CD4-positive, alpha-beta memory T cell (primary cell): ENCODE results near the gene SHROOM3. TPM values are rescaled to one million over a fixed set of nuclear protein-coding genes. Genes with fewer than 3 reads are reported as not detected.

Experiments used
- CTCF ChIA-PET: fragments of 350-600 bp; sonication (Branson Sonifier 250); formaldehyde crosslinking; loops from one replicate; lab custom pipeline; 2021; ENCODE audit warnings: inconsistent platforms; ENCODE audit not compliant: partially characterized antibody; lab: Charles Lee
- POLR2A ChIA-PET: fragments of 350-600 bp; sonication (Branson Sonifier 250); formaldehyde crosslinking; loops from one replicate; lab custom pipeline; 2021; ENCODE audit not compliant: partially characterized antibody; lab: Charles Lee
- DNase-seq, 5 donors: peaks; one replicate each; pipeline versions ENCODE4 v3.0.0 to v3.0.0-alpha.2; 2020 to 2022; ENCODE audit warnings: mixed read lengths in 1 of 5
- H3K27ac ChIP-seq: one replicate; pipeline ENCODE4 v1.7.0; 2013; ENCODE audit warnings: low read depth, low read length
- H3K27me3 ChIP-seq: 2 replicates; pipeline ENCODE4 v1.7.0; 2013; ENCODE audit warnings: mild to moderate bottlenecking, low read length, moderate library complexity; ENCODE audit not compliant: insufficient read depth
- H3K36me3 ChIP-seq: 2 replicates; pipeline ENCODE4 v1.7.0; 2013; ENCODE audit warnings: mild to moderate bottlenecking, low read length, moderate library complexity; ENCODE audit not compliant: insufficient read depth
- H3K4me1 ChIP-seq: 2 replicates; pipeline ENCODE4 v1.7.0; 2013; ENCODE audit warnings: mild to moderate bottlenecking, low read length, moderate library complexity; ENCODE audit not compliant: insufficient read depth
- H3K4me3 ChIP-seq, 2 donors: one replicate each; pipeline ENCODE4 v1.7.0; 2013; ENCODE audit warnings: low read length in 2 of 2, mild to moderate bottlenecking in 1 of 2
- H3K9me3 ChIP-seq, 2 donors: one replicate each; pipeline ENCODE4 v1.7.0; 2013; ENCODE audit warnings: low read length in 2 of 2, control low read depth in 1 of 2; ENCODE audit not compliant: control insufficient read depth in 1 of 2
- H3K27ac Mint-ChIP-seq, 7 donors: one replicate each; pipeline ENCODE4 v1.8.0; 2020 to 2021; ENCODE audit warnings: mixed read lengths in 7 of 7, mild to moderate bottlenecking in 6 of 7, inconsistent platforms in 3 of 7, moderate library complexity in 3 of 7
- H3K27me3 Mint-ChIP-seq, 2 donors: one replicate each; pipeline ENCODE4 v1.8.0; 2020 to 2021; ENCODE audit warnings: mixed read lengths in 2 of 2
- H3K36me3 Mint-ChIP-seq, 2 donors: one replicate each; pipeline ENCODE4 v1.8.0; 2020 to 2021; ENCODE audit warnings: mixed read lengths in 2 of 2, inconsistent platforms in 1 of 2, mild to moderate bottlenecking in 1 of 2
- H3K4me1 Mint-ChIP-seq, 4 donors: one replicate each; pipeline ENCODE4 v1.8.0; 2020 to 2021; ENCODE audit warnings: mixed read lengths in 4 of 4, mild to moderate bottlenecking in 1 of 4
- H3K4me3 Mint-ChIP-seq, 8 donors: one replicate each; pipeline ENCODE4 v1.8.0; 2020 to 2021; ENCODE audit warnings: mixed read lengths in 8 of 8, mild to moderate bottlenecking in 7 of 8, moderate library complexity in 6 of 8, inconsistent platforms in 3 of 8
- H3K9me3 Mint-ChIP-seq, 8 donors: one replicate each; pipeline ENCODE4 v1.8.0; 2020 to 2021; ENCODE audit warnings: mixed read lengths in 8 of 8, mild to moderate bottlenecking in 5 of 8, inconsistent platforms in 3 of 8, moderate library complexity in 1 of 8
- intact Hi-C: fragments of 100-400 bp; cut with micrococcal nuclease; formaldehyde crosslinking; loops from one replicate; pipeline ENCODE4 v1.15.1; 2023
- polyA plus RNA-seq, 2 donors: library from polyadenylated mRNA; unstranded; fragments of 300-500 nt; fragmentation: Illumina TruSeq; gene quantifications; one replicate each; pipeline ENCODE4 v1.2.3, GENCODE V29; 2021
- total RNA-seq, 2 experiments: library from RNA; stranded (reverse); gene quantifications; one replicate each; pipeline ENCODE4 v1.2.3, GENCODE V29; 2021

The SHROOM3 gene
- total and polyA plus RNA-seq, 4 experiments from 2014 or later = not detected

GRCh38 chr4:76706581-76706980 lies 271.6 kb downstream of the SHROOM3 start:
- POLR2A ChIA-PET = no interaction called here

DNA sequence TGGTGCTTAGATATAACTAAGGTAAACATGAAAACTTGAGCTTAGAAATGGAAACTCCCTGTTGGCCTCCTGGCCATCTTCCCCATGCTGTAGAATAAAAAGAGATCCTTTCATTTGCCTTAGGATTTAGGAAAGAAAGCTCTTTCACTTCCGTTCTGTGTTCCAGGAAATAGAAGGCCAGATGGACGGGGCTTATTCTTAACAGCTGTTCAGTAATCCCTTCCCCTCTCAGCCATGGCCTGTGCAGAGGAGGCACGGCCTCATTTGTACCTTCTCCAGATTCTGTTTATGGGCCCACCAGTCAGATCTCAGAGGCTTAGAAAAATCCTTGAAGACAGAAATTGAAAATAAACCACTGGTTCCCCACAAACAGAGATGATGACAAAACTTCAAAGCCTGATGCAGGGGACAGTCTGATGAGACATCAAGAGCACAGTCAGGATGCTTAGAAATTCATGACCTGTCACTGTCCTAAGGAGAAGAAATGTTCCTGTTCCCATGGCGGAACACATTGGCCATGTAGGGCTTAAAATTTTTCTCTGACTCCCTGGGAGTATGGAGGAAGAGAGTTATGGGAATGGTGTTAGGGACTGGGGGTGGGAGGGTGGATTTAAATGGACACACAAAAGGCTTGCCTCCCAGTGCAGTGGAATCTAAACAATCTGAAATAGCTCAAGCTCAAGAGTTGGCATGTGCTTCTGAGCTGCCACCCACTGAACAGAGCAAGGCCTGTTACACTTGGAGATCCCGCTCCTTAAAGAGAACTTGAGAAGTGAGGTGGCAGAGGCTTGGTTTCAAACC lies 274.1 kb downstream of the SHROOM3 start:
- POLR2A ChIA-PET = no interaction called here
- CTCF ChIA-PET = no interaction called here
- intact Hi-C loops = no loop called here

More at GRCh38 chr4:76706581-76706980, 271.6 kb downstream of the SHROOM3 start:
- no peak overlapping the region for H3K27ac Mint-ChIP-seq
- CTCF ChIA-PET = no interaction called here
- no peak overlapping the region for H3K4me3 ChIP-seq
- H3K27ac ChIP-seq = no peak overlapping the region
- no peaks in the 10 kb centered on the region for H3K4me1 Mint-ChIP-seq
- no peaks in the 10 kb centered on the region for H3K9me3 Mint-ChIP-seq
- no peaks in the 10 kb centered on the region for H3K27me3 ChIP-seq
- no peak overlapping the region for H3K4me3 Mint-ChIP-seq
- H3K9me3 ChIP-seq = no peaks in the 10 kb centered on the region
- no peaks in the 10 kb centered on the region for H3K36me3 Mint-ChIP-seq
- DNase-seq = no peak
- peaks cover 2 to 7% of the 10 kb centered on the region in 2 donors for H3K27me3 Mint-ChIP-seq
- no peaks in the 10 kb centered on the region for H3K36me3 ChIP-seq
- intact Hi-C loops = no loop called here
- H3K4me1 ChIP-seq = no peaks in the 10 kb centered on the region

DNA sequence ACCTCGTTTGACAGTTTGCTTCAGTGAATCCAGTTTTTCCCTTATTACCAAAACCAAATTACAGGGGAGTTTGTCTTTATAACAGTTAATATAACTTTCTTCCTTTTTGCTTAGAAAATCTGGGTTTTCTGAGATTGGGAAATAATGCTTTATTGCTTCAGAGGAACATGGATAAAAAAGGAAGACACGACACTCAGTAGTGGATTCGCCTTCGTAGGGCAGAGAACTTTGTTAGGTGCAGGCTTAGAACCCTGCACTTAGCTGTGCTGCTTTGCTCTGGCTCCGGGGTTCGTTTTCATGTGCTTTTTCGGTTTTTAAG lies 274.7 kb downstream of the SHROOM3 start:
- Histone ChIP-seq H3K27ac (no peak overlapping the region), H3K27me3 (no peaks in the 10 kb centered on the region), H3K9me3 (no peaks in the 10 kb centered on the region), H3K4me3 (no peak overlapping the region), H3K4me1 (no peaks in the 10 kb centered on the region), H3K36me3 (no peaks in the 10 kb centered on the region)
- ChIA-PET POLR2A (no interaction called here), CTCF (no interaction called here)
- Mint-ChIP-seq H3K9me3 (no peaks in the 10 kb centered on the region), H3K36me3 (no peaks in the 10 kb centered on the region), H3K4me3 (no peak overlapping the region), H3K27ac (no peak overlapping the region), H3K4me1 (peaks cover 0 to 2% (median 0%) of the 10 kb centered on the region in 4 donors), H3K27me3 (peaks cover 2 to 4% of the 10 kb centered on the region in 2 donors)
- intact Hi-C loops = no loop called here
- DNase-seq = no peak

More for the DNA sequence above, 274.1 kb downstream of the SHROOM3 start:
- no peak for DNase-seq
- H3K36me3 Mint-ChIP-seq = no peaks in the 10 kb centered on the region
- H3K9me3 ChIP-seq = no peaks in the 10 kb centered on the region
- no peak overlapping the region for H3K4me3 Mint-ChIP-seq
- H3K27ac Mint-ChIP-seq = no peak overlapping the region
- no peak overlapping the region for H3K4me3 ChIP-seq
- H3K4me1 ChIP-seq = no peaks in the 10 kb centered on the region
- H3K4me1 Mint-ChIP-seq = peaks cover 0 to 1% (median 0%) of the 10 kb centered on the region in 4 donors
- H3K27ac ChIP-seq = no peak overlapping the region
- H3K27me3 ChIP-seq = no peaks in the 10 kb centered on the region
- no peaks in the 10 kb centered on the region for H3K9me3 Mint-ChIP-seq
- no peaks in the 10 kb centered on the region for H3K36me3 ChIP-seq
- peaks cover 2 to 8% of the 10 kb centered on the region in 2 donors for H3K27me3 Mint-ChIP-seq

GRCh38 chr4:76712564-76712963 lies 277.5 kb downstream of the SHROOM3 start:
- CTCF ChIA-PET = interaction anchor here (0.9 to 1.5 kb wide), 2 partner anchors 13 to 331 kb away, joined by 3 to 4 read pairs; no protein-coding TSS in a partner anchor
- Histone ChIP-seq H3K36me3 (no peaks in the 10 kb centered on the region), H3K4me1 (no peaks in the 10 kb centered on the region), H3K9me3 (no peaks in the 10 kb centered on the region), H3K4me3 (no peak overlapping the region), H3K27ac (no peak overlapping the region), H3K27me3 (no peaks in the 10 kb centered on the region)
- Mint-ChIP-seq H3K9me3 (no peaks in the 10 kb centered on the region), H3K36me3 (no peaks in the 10 kb centered on the region), H3K27me3 (peaks cover 2 to 6% of the 10 kb centered on the region in 2 donors), H3K4me3 (no peak overlapping the region), H3K27ac (no peak overlapping the region), H3K4me1 (peaks cover 0 to 7% (median 2%) of the 10 kb centered on the region in 4 donors)
- intact Hi-C loops = no loop called here
- no peak for DNase-seq
- POLR2A ChIA-PET = no interaction called here

DNA sequence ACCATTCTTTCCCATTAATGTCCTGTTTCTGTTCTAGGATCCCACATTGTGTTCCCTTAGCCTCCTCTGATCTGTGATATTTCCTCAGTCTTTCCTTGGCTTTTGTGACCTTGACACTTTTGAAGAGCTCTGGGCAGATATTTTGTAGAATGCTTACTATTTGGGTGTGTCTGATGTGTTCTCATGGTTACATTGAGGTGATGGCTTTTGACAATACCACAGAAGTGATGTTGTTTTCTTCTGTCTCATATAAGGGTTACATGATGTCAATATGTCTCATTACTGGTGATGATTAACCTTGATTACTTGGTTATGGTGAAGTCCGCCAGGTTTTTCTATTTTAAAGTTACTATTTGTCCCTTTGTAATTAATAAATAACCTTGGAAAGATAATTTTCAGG lies 279.2 kb downstream of the SHROOM3 start:
- Histone ChIP-seq H3K9me3 (no peaks in the 10 kb centered on the region), H3K36me3 (no peaks in the 10 kb centered on the region), H3K4me1 (no peaks in the 10 kb centered on the region), H3K4me3 (no peak overlapping the region), H3K27ac (no peak overlapping the region), H3K27me3 (no peaks in the 10 kb centered on the region)
- Mint-ChIP-seq H3K27me3 (peaks cover 2 to 7% of the 10 kb centered on the region in 2 donors), H3K27ac (no peak overlapping the region), H3K36me3 (no peaks in the 10 kb centered on the region), H3K4me1 (peaks cover 0 to 7% (median 2%) of the 10 kb centered on the region in 4 donors), H3K4me3 (no peak overlapping the region), H3K9me3 (no peaks in the 10 kb centered on the region)
- ChIA-PET CTCF (no interaction called here), POLR2A (no interaction called here)
- no peak for DNase-seq
- intact Hi-C loops = no loop called here

- no peak overlapping the region for H3K4me3 ChIP-seq
- Mint-ChIP-seq H3K4me3 (no peak overlapping the region), H3K36me3 (no peaks in the 10 kb centered on the region), H3K27ac (no peak overlapping the region), H3K9me3 (no peaks in the 10 kb centered on the region), H3K27me3 (peaks cover 6 to 11% of the 10 kb centered on the region in 2 donors), H3K4me1 (peaks cover 0 to 7% (median 2%) of the 10 kb centered on the region in 4 donors)
- no peaks in the 10 kb centered on the region for H3K36me3 ChIP-seq
- no peaks in the 10 kb centered on the region for H3K27me3 ChIP-seq
- ChIA-PET POLR2A (no interaction called here), CTCF (no interaction called here)
- DNase-seq = no peak
- intact Hi-C loops = no loop called here
- H3K4me1 ChIP-seq = no peaks in the 10 kb centered on the region
- no peak overlapping the region for H3K27ac ChIP-seq
- no peaks in the 10 kb centered on the region for H3K9me3 ChIP-seq
Measured at GRCh38 chr4:76716020-76716419, 281.0 kb downstream of the SHROOM3 start.

- H3K9me3 Mint-ChIP-seq = no peaks in the 10 kb centered on the region
- H3K27ac Mint-ChIP-seq = no peak overlapping the region
- H3K4me3 ChIP-seq = no peak overlapping the region
- ChIA-PET CTCF (no interaction called here), POLR2A (no interaction called here)
- H3K4me1 Mint-ChIP-seq = peaks cover 0 to 7% (median 2%) of the 10 kb centered on the region in 4 donors
- H3K36me3 ChIP-seq = no peaks in the 10 kb centered on the region
- no peak for DNase-seq
- H3K27me3 Mint-ChIP-seq = peaks cover 6 to 11% of the 10 kb centered on the region in 2 donors
- intact Hi-C loops = no loop called here
- H3K27ac ChIP-seq = no peak overlapping the region
- H3K27me3 ChIP-seq = no peaks in the 10 kb centered on the region
- H3K4me1 ChIP-seq = no peaks in the 10 kb centered on the region
- no peaks in the 10 kb centered on the region for H3K36me3 Mint-ChIP-seq
- no peaks in the 10 kb centered on the region for H3K9me3 ChIP-seq
- H3K4me3 Mint-ChIP-seq = no peak overlapping the region
Measured at GRCh38 chr4:76716658-76717057, 281.6 kb downstream of the SHROOM3 start.
